Keratinocyte (primary cell): ENCODE results near the gene EPHB2.

Source experiments
- CTCF ChIP-seq, 3 experiments: IDR thresholded peaks in 1 of 3; conservative IDR thresholded peaks in 1 of 3; optimal IDR thresholded peaks in 1 of 3; 2 replicates in 2 of 3; 3 replicates in 1 of 3; pipeline versions ENCODE3 to v1.5.1; 2011; ENCODE audit warnings: low read length in 3 of 3, mild to moderate bottlenecking in 3 of 3, moderate library complexity in 2 of 3, control low read depth in 1 of 3, inconsistent platforms in 1 of 3; ENCODE audit not compliant: insufficient read depth in 2 of 3; ENCODE audit errors: extremely low read depth in 1 of 3
- EZH2 ChIP-seq: IDR thresholded peaks from one replicate; pipeline ENCODE4 v1.6.1; 2012; ENCODE audit warnings: inconsistent platforms, mild to moderate bottlenecking, low read length, moderate library complexity

GRCh38 chr1:22925111-22925510 is 214.5 kb downstream of the EPHB2 start:
- TF ChIP-seq CTCF (optimal IDR thresholded peaks at IDR 0.05 in 1 of 3, IDR thresholded peaks at IDR 0.05 in 1 of 3, conservative IDR thresholded peaks at IDR 0.05 in 1 of 3; ENCODE audit: extremely low read depth in 1 of 3, insufficient read depth in 2 of 3, low read length in 3 of 3) (no peak), EZH2 (no peak)
